HT-29 (cell line): ENCODE measurements around the gene HOXA5. TPM values are rescaled to one million over a fixed set of nuclear protein-coding genes. Genes with fewer than 3 reads are reported as not detected.

Experiments used
- DNase-seq: peaks from one replicate; pipeline ENCODE4 v3.0.0-alpha.2; 2015; ENCODE audit warnings: low spot score
- total RNA-seq: library from RNA; depleted of rRNA; stranded (reverse); fragments of >200 nt; shearing (Covaris generic); gene quantifications from 2 replicates; pipeline ENCODE4 v1.2.3, GENCODE V29; 2014

Gene HOXA5
- total RNA-seq, 1 experiment from 2014 or later: 22.1 TPM

DNA sequence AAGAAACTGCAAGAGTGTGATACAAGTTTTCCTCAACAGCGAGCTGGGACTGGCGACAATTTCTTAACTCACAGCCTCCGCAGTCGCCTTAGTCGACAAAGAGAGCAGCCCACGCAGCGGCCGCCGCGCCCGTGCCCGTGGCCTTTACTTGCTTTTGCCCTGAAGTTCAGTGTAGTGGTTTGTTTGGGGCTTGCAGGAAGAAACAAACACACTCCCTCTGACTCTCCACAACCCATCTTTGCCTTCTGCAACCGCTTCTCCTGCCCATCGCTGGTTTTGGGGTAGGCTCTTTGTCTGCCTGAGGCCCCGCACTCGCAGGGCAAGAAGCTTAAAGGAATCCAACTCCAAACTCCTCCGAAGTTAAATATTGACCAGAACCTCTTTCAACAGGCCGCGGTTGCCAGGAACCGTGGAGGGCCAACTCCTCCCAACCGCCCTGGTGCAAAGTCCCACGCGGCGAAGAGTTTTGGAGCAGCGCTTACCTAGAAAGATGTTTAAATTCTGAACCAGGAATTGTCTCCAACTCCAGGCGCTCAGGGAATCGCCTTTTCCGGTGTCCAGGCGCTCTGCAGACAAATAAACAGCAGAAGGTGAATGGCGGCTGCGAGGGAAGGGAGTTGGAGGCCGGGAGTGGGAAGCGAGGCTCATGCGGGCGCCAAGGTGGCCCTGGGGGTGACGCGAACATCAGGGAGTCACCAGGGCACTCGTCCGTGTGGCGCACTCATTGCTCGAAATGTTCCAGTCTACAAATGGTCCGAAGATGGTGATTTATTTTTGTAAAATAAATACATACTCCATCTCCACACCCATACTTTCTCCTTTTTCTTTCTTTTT is 21.2 kb downstream of the HOXA5 start:
- peak; percentile 94 for DNase-seq

DNA sequence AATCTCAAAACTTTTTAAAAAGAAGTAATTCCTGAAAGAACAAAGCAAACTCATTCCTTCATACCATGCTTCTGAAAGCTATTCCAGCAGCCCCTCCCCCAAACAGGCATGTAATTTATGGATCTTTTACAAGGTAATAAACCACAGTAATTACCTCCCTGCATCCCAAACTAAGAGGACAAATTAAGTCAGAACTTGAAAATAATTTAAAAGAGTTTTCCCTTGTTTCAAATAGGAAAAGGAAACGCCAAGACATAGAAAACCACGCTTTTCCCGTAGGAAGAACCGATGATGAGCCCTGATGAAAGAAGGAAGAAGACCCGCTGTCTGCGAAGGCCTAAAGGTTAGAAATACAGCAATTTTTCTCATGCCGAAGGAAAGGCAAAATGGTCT is 21.8 kb downstream of the HOXA5 start:
- DNase-seq: no peak

DNA sequence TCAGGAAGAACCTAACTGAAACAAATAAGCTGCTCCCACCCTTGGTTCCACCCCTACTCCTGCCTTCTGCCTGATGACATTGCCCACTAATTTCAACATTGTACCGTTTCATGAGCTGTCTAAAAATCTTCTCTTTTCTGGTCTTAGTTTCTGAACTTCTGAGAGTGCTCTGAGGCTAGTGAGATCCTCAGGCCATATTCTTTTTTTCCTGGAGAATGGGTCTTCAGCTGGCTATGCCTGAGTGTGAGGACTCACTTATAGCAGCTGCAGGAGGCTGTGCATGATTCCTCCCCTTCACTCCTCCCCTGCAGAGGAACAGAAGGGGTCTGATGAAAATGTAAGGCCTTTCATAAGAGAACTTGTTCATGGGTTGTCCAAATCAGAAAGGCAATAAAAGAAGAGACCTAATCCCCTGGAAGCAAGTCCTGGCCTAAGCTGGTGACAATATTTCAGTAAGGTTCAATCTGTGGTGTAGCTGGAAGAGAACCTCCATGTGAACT is 24.0 kb downstream of the HOXA5 start:
- DNase-seq: no peak

DNA sequence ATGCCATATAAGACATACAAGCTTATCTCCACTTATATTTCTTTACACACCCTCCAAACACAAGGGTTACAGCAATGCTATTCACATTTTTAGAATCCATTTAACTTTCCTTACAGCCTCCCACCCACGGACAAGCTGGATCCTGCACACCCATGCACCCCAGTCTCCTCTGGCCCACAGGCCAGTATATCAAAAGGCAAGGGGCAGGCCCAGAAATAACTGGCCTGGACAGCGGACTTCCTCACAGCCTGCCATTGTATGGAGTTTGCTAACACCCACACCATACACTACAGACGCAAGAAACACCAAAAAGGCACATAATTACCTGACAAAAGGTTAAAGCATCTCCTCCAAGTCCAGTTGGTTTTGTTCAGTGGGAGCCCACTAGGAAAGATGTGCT is 24.9 kb downstream of the HOXA5 start:
- no peak for DNase-seq

DNA sequence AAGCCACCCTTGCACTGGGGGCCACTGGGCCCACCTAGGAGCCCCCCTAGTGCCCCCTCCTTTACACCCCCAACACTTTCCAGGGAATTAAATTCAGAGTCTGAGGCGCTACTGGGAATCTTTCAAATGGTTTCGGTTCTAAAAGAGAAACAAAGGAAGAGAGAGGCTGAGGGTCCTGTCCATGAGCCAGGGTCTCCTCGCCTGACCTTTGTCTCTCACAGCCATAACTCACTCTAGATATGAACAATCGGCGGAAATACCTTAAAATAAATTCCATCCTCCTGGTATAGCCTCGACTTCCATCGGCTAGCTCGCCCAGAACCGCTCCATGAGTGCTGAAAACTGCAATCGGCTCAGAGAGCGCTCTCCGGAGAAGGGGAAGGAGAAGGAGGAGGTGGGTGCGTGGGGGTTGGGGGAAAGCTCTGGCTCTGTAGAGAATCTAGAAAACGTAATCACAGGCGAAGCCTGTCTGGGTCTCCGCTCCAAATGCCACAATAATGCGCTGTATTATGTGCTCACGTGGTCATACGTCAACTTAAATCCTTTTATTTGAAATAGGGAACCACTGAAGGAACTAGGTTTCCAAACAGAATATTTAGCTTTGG is 25.5 kb downstream of the HOXA5 start:
- DNase-seq: no peak

DNA sequence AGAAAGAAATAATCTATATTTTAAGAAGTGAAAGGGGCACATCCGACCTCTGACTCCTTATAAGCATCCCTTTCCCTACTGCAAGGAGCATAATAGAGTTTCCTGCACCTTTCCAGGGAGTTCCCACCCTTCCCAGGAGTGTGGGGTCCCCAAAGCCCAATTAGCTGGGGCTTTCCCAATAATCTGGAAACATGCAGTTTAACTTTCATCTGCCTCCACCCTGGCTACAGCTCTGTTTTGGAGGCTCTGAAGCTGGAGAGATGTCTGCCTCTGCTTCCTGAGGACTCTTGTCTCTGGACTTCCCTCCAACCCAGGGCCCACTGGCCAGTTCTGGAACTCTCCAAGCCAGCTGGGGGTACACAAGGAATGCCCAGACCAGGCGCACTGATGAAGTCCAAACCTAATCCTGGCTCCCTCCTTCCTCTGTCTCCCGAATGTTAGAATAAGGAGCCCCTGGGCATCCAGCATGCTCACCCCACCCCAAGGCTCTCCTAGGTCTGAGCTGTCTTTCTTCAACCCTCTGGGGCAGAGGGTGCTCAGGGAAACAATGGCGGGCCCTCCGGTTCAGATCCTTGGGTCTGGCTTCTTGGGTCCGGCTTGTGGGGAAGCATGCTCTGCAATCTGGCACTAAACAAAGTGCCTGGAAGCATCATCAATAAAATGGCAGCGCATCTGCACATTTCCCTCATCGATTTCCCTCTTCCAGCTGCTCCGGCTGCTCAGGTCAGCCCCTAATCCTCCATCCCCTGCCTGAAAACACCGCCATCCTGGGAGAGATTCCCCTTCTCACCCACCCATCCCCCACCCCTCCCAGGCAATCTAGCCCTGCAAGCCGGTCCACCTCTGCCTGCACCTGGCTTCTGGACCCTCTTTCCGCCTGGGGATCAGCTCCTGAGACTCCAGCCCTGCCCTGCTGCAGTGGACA is 26.3 kb downstream of the HOXA5 start:
- DNase-seq: no peak

DNA sequence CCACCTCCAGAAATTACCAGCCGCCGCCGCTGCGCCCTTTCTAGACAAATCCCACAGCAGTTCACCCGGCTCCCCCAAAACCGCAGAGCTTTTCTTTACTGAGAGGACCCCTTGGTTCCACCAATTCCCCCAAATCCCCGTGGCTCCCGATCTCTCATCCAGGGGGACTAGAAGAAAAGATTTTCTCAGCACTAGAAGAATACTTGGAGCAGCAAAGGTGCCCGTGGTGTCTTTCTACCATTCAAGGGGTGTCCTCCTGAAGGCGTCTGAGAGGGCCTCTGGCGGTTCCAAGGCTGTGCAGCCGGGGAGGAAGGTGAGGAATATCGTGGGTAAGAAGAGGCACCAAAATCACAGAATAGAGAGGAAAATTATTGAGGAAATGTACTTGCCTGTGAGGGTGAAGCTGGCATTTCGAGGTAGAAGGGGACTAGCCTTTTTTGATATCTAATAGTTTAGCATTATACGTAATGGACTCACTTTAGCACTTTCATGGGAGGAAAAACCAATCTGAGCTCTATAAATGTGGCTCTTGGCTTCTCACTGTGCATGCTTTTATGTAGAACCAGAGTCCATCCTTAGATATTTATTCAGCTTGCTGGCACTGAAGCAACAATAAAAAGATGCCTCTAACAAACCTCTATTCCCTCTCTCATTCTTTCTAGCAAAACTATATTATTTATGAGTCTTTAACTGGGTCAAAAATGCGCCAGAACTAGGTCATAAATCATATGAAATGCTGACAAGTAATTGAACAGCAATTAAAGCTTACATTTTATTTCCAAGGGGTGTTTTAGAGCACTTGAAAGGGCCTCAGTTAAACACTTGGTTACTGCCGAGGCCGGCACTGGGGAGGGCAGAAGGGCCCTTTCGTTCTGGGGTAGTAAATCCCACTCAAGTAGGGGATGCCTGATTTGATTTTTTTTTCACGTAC is 27.2 kb downstream of the HOXA5 start:
- no peak for DNase-seq

DNA sequence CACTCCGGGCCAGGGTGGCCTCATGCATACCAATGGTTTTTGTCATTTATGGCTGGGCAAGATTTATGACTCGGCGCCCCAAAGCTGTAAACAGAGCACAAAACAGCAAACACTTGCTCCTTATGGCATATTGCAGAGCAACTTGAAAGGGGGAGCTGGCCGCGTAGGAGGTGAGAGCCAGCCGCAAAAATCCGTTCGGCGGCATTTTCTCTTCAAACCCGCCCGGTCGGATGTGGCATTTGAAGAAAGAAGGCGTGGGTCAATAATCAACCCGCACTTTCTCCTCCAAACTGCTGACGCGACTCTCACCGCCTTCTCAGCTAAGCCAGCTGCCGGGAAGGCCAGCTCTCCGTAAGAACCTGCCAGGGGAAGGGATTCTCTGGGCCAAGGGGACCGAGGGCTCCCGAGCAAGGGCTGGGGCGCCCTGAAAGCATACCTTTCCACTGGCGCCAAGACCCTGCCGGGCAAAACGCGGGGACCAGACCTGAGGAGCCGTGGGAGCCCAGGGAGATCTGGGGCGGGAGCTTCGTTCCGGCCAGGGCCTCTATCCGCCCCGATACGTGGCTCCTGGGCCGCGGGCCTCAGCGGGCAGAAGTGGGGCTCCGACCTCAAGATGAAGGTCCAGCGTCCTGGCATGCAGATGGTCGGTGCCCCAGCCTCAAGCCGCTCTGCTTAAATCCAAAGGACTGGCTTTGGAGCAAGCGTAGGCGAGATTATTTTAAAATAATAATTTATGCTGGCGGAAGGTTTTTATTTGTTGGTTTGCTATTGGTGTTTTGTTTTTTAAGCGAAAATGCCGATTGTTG is 28.1 kb downstream of the HOXA5 start:
- DNase-seq: peak; percentile 98

DNA sequence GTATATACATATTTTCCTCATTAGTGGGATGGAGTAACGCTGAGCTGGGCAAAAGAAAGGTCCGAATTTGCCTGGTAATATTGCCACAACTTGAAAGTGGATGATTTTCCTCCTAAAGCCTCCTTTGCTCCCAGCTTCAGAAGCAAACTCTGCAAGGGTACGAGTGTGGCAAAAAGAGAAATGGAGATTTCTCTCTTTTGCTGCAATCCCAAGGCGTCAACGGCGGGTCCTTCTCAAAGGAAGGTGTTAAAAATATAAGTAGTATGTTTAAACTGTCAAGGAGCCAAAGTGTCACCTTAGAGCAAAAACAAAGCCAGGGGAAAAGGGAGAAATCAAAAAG is 28.6 kb downstream of the HOXA5 start:
- DNase-seq: no peak

DNA sequence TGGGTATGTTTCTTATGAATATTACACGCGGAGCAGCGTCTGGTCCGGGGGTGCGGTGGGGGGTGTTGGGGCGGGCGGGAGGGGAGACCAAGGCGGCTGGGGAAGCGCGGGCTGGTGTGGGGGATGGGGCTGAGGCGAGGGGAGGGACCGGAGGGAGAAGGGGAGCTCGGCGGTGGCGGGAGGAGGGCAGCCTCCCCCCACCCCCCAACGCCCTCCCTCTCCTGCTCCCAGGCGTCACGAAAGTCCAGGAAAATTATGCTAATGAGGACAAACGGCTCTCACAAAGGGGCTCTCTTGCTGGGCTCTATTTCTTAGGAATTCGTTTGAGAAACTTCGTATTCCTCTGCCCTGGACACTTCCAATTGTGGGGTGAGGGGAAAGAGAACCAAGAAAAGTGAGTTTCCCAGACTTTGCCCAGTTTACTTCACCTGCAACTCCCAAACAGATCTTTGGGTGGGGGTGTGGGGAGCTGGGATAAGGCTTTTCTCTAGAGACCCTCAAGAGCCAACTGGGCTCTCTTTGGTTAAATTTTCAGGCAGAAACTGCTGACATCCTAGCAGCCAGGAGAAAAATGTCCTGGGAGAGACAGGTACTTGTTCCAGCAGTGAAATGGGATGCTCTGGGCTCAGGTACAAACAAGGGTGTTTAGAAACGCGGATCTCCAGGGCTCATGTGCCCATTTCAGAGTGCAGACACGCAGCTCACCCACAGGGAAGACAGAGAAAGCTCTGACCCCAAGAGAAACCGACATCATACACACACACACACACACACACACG is 29.3 kb downstream of the HOXA5 start:
- peak; percentile 84 for DNase-seq

DNA sequence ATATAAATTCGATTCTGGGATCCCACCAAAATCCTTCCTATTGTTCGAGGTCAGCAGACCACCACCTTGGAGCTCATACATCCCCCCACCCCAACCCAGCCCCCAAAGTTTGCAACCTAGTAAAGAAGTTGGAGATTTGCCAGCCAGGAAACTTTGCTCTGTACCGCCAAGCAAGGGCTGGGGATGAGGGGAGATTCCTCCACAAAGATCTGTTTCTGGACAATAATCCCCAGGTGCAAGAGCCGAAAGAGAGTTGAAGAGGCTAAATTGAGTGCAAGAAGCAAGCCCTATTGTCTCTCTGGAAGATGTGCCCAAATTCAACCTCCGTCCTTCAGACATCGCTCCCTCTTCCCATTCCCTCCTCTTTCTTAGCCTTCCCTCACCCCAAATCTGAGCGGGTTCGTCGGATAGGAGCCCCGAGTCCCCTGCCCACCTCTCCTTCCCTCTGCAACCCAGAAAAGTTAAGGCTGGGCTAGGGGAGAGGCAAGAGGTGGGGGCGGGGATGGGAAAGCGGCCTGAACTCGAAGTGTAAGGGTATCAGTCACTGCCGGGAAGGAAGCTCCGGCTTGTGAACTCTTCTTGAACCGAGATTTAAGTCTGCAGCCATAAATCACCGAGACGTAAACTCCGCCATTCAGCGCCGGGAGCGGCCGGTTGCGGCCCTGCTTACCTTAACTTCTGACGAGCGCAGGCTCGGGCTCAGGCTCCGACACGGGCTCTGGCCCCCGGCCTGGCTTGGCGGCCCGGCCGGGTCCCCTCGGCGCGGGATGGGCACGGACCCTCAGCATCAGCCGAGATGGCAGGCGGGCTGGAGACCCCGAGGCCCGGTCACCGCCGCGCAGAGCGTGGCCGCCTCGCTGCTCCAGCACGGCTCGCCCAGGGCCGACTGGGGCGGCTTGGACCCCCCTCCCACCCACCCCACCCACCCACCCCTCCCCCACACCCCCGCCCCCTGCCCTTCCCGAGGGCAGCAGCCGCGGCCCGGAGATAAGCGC is 30.2 kb downstream of the HOXA5 start:
- DNase-seq: peak; percentile 91

DNA sequence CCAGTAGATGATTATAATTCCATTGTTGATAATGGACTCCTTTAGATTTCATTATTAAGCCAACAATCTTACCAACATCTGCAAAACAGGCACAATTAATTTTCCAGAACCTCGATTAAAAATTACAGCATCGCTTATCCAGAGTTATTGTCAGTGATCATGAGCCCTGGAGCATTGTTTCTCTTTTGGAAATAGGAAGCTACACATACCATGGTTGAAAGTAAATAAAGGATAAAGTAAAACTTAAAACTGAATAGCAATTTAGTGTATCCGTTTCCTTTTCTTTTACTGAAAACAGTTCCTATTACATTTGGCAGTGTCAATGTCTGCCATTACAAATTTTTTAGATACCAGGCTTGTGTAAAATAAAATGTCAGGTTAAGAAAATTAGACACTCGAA is 31.1 kb downstream of the HOXA5 start:
- DNase-seq: no peak

DNA sequence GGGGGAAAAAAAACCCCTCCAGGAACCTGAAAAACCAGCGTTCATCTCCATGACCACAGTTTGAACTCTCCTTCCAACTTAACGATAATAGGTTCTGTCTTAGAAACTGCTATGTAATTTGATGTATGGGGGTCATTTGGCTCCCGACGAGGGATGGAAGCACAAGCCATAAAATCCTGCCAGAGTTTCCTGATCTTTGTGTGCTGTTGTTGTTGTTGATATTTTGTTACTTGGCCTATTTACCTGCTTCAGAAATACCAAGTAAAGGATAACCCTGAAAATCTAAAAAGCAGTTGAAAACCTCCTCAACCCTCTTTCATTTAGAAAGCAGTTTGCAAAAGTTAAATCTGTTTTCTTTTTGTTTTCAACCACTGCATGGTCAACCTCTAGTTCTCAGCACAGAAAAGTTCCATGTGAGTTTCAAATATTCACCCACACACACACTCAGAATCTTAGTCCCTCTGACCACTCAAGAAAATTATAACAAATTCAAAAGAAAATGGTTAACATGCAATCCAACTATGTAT is 31.7 kb downstream of the HOXA5 start:
- DNase-seq: peak; percentile 82

DNA sequence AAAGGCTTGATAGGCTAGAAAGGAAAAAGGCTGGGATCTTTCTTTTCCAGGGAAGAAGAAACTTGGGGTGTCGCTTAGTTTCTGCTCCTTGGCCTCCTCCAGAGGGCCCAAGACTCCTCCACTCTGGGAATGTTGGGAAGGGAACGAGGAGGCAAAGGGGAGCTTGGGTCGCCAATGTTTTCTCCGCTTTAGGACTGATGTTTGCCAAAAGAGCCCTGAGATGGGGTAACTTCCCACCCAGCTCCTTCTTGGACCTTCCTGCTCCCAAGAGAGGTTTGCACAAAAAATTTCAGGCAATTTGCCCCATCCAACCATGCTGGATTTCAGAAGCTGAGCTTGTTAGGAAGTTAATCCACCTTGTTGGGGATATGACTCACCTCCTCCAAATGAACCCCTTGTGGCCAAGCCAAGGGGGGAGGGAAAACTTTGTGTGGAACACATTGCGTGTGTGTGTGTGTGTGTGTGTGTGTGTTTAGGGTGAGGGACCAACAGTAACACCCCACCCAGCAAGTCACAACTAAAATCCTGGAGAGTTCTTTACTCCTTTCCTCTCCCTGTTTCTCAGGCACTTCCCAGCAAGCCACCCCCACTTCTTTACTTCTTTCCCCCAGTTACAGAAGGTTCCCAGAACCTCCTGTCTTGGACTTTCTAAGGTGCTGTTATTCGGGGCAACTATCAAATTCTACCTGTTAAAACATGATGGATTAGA is 32.3 kb downstream of the HOXA5 start:
- DNase-seq: peak; percentile 83

DNA sequence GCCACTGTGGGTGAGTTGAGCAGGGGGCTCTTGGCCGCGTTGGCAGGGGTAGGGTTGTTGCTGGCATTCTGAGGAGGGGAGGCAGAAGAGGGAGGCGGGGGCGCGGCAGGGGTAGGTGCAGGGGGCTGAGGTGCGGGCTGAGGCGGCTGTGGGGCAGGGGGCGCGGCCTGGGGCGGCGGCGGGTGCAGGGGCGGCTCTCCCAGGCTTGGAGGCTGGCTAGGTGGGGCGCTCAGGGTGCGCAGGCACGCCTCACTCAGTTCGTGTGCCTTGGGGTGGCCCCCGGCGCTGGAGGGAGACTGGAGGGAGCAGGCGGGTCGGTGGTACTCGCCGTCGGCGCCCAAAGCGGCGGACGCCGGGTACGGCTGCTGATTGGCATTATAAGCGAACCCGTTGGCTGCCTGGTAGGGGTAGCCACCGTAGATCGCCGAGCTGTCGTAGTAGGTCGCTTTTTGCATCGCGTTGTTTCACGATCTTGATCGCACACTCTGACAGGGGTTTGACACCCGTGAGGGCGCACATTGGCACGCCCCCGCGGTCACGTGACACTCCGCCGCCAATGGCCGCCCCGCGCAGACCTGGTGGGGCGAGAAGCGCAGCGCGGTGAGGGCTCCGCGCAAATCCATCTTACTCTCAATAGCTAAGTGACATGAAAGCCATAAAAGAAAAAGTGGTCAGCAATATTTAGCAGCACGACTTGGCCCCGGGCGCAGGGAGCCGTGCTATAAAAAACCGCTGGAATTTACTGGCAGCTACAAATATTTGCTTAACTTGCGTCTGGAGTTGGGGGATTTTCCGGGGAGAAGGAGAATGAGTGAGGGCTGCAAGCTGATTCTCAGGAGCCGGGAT is 33.1 kb downstream of the HOXA5 start:
- DNase-seq: peak; percentile 86

DNA sequence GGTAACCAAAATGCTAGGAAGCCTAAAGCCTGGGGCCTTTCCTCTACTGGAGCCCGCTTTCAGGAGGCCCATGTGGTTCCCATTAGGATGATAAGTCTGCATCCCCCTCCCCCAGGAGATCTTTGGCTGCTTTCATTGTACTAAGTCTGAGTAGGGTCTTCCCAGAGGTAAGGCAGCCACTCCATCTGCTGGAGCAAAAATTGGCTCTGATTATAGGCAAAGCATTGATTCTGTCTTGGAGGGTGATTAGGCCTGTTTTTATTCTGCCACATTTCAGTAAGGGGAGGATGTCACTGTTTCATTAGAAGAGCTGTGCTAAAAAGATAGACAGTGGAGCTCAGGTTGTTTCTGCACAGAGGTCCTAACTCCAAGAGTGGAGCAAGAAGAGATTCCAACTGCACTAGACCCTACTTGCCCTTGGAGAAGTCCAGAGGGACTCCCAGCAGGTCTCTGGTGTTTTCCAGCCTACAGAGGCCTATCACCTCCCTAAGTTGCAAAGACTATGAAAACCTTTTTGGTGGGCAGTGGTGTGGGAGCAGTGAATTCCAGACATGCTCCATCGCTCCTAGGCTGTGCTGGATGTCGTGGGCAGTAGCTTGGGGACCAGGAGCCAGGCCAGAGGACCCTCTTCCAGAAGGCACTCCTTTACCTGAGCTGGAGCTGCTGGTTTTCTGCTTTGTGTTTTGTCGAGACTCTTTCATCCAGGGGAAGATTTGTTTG is 33.9 kb downstream of the HOXA5 start:
- DNase-seq: peak; percentile 26
